OCI-LY7 (cell line): ENCODE results near the gene KRCC1.

ENCODE experiments used
- CTCF ChIP-seq: fragments of 200-600 bp; sonication (generic); conservative IDR thresholded peaks from 2 replicates; pipeline ENCODE4 v1.5.1; 2014; ENCODE audit warnings: mild to moderate bottlenecking, antibody characterized with exemption, low read length, moderate library complexity, mixed read lengths
- EZH2phosphoT487 ChIP-seq: fragments of 200-600 bp; sonication (generic); IDR thresholded peaks from 2 replicates; pipeline ENCODE4 v1.6.1; 2018; ENCODE audit warnings: low read depth, borderline replicate concordance, mild to moderate bottlenecking, mixed run types, antibody characterized with exemption, low read length, moderate library complexity, mixed read lengths

GRCh38 chr2:88011011-88011410 lies 44.6 kb downstream of the KRCC1 start:
- TF ChIP-seq CTCF: no peak
- TF ChIP-seq EZH2phosphoT487: no peak
